ENCODE results near the gene LRRC18.

The LRRC18 gene
- 0 reads per million in 3 experiments for total RNA-seq

- DNase-seq: no peak
Observed at GRCh38 chr10:48939790-48940325, at the start of gene LRRC18. TSS of gene LRRC18 (minus strand) at chr10:48939840. CDS start at chr10:48914155, 25,685 bp downstream.

DNA sequence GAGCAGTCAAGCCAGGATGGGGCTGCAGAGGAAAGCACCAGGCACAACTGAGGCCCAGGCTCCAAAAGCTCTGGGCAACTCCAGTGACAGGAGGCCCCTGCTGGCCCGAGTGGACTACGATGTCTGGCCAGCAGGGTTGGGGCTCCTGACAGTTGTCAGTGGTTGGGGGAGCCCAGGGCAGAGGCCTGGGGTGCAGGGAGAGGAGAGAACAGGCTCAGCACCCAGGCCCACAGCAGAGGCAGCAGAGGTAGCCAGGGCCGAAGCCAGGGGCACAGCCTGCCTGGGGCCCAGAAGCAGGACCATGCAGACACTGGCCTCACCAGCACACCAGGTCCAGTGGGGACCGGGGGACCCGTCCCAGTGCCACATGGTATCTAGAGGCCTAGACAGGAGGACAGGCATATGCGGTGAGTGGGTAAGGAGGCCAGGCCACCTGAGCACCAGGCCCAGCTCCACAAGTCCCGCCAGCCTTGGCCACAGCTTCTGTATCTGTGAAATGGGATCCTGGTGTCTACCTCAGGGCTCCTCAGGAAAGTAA is 46.0 kb upstream of the LRRC18 start:
- DNase-seq: no peak

DNA sequence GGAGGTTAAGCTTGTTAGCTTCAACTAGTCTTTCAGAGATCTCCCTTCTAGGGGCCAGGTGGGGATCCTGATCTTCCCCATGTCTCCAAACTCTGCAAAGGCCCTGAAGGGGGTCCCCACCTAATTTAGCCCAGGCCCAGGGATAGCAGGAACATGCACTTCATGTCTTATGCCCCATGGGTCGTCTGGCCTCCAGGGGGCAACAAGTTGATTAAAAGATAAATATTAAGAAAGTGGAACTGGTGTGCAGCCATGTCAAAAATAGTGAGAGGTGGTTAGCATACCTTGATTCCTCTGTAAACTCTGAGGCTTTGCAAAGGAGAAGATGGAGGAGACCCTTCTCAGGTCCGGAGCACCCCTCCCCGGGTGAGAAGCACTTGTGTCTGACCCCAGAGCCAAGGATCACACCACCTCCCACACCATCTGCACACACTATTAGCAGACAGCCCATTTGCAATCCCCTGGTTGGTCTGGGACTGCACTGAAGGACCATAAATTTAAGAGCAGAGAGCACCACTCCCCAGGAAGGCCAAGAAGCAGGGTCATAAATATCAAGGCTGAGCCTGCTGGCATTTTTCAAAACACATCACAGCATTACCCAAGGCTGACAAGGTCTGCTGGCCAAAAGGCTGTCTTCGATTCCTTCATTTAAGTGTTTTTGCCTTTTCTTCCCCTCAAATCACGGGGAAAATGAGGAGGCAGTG is 44.2 kb upstream of the LRRC18 start:
- DNase-seq: no peak

GRCh38 chr10:48982584-48982983 is 42.9 kb upstream of the LRRC18 start:
- DNase-seq: no peak

- peak; percentile 16 for DNase-seq
Observed at GRCh38 chr10:48981310-48981907, 41.8 kb upstream of the LRRC18 start.

DNA sequence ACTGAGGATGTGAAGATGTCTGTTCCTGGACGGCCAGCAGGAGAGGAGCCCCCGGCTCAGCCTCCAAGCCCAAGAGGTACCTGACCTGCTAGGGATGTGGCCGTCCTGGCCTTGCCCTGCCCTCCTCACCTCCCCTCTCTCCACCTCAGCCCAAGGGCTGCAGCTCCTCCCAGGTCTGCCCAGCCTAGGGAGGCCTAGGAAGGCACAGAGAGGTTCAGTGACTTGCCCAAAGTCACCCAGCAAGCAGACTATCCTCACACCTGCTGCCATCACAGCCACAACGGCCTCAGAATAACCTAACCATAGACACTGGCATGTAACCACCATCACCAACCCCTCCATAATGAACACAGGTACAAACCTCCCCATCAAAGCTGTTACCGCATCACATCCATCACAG is 38.7 kb upstream of the LRRC18 start:
- DNase-seq: no peak

DNA sequence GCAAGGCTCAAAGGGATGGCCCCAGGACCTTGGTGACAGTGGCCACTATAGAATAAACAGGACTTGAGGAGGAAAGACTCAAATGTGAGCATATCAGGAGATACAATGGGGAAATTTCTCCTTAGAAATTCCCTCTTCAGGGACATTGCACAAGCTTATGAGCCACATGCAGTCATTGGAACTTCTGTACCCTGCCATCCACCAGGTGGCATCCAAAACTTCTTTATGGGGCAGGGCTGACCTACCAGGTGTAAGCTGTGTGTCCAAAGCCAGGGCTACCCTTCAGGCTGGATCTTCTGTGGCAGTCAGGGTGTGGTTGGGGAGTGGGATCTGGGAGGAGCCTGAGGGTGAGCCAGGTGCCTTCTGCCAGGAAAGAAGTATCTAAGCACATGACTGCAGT is 36.6 kb upstream of the LRRC18 start:
- DNase-seq: no peak

GRCh38 chr10:48974510-48975156 is 35.0 kb upstream of the LRRC18 start:
- DNase-seq: no peak

DNA sequence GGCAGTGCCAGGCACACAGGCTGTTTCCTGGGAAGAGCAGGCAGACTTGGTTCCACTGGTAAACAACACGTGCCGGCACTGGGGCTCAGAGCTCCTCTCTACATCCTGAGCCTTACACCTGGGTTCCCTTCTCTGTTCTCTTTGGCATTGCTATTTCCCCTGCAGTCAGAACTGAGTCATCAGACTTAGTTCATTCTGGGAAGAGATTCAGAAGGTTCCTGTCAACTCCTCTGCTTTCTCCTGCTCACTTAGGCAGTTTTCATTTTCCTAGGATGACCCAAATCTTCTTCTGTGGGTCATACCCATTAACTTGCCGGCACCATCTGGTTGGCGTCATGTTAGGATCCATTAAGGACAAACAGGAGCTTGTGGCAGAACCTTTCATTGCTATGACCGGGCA is 33.4 kb upstream of the LRRC18 start:
- DNase-seq: no peak

GRCh38 chr10:48970654-48971053 is 31.0 kb upstream of the LRRC18 start:
- no peak for DNase-seq

DNA sequence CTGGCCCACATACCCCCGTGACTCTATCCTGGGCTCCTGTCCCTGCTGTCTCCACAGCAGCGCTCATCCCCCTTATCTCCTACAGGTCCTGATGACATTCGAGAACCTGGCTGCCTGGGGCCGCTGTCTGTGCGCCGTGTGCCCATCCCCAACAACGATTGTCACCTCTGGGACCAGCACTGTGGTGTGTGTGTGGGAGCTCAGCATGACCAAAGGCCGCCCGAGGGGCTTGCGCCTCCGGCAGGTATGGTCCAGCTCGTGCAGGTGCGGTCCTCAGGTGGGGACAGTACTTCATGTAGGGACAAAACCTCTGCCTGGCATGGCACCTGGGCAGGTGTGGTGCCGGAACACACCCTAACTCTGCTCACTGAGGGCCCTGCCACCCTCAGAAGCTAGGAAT is 30.4 kb upstream of the LRRC18 start:
- DNase-seq: no peak

GRCh38 chr10:48968036-48968435 is 28.4 kb upstream of the LRRC18 start:
- DNase-seq: no peak

DNA sequence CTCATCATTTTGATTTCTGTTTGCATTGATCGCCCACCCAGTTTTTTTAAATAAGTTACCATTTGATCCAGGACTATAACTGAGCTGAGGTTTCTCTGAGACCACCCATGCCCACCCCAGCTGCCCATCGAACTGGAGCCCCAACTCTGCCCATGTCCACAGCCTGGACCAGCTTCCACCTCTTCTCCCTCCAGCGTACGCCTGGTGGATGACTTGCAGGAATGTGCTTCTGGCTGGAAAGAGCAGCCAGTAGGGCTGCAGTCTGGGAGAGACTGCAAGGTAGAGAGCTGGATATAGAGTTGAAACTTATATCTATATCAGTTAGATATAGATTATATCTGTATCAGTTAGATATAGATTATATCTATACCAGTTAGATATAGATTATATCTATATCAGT is 25.8 kb upstream of the LRRC18 start:
- DNase-seq: no peak

DNA sequence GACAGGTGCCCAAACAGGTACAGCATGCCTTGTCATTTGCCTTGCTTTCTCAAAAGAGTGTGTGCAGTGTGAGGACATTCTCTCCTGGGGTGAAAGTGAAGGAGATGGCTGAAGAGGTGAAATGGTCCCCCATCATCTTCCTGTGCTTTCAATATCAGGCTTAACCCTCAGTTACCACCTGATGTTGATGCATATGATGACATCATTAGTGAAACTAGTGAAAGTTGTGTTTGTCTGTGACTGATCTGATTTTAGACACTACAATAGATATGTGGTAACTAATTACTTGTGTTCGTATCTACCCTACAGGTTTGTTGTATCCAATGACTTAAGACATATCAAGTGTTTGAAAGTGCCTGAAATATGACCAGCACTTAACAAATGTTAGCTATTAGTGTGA is 24.4 kb upstream of the LRRC18 start:
- no peak for DNase-seq

GRCh38 chr10:48958598-48959190 is 19.1 kb upstream of the LRRC18 start:
- no peak for DNase-seq

- DNase-seq: no peak
Observed at GRCh38 chr10:48957361-48958151, 17.9 kb upstream of the LRRC18 start.

- DNase-seq: no peak
Observed at GRCh38 chr10:48951707-48952106, 12.1 kb upstream of the LRRC18 start.

DNA sequence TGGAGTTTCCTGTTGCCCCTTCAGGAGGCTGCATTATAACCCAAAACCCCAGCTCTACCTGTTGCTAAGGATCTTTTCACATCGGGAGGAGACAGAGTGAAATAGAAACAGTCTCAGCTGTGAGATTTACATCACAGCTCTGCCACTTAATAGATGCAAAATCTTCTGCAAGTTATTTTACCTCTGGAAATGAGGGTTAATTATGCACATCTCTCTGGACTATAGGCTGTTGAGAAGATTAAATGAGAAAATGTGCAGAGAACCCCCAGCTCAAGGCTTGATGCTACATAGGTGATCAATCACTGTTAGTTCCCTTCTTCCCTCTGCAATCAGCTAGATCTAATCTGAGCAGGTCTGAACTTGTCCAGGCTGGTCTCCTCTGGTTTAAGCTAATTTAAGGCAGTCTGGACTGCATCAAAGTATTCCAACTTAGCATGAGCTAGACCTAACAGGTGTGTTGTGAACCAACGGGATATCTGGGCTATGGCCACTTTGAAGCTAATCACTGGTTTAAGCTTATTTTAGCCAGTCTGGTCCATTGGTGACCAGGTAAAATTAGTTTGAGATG is 8.9 kb upstream of the LRRC18 start:
- no peak for DNase-seq

DNA sequence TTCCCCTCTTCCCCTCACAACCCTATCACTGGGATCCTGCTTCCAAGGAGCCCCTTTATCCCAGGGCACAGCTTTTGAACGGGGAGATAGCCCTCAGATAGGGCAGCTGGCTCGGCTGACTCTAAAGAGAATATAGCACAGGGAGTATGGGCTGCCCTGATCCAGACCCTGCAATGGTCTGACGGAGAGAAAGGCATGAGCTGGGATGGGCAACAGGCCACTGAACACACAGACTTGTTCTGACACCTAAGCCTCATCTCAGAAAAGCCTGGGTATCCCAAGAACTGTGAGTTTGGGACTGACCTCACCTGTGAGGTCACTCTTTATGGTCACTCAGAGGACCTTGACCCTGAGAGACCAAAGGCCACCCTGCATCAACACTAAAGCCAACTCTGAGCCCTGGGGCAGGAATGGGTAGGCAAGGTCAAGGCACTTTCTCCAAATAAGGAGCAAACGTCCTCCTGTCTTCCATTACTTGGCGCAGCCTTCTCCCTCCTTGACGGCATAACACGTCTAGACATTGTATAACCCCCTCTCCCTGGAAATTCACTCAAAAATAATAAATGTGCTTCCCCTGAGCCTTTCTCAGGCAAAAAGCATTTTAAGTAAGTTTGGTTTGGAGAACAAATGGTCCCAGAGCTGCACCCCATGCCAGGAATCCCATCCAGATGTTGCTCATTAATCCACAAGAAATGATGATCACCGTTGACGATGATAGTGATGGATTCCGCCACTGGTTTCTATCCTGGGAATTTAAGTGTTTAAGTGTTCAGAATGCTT is 8.2 kb upstream of the LRRC18 start:
- DNase-seq: no peak

GRCh38 chr10:48946891-48947500 is 7.4 kb upstream of the LRRC18 start:
- no peak for DNase-seq

GRCh38 chr10:48946332-48946731 is 6.7 kb upstream of the LRRC18 start:
- no peak for DNase-seq
